ENCODE results near the gene KCND2. TPM values are rescaled to one million over a fixed set of nuclear protein-coding genes. Genes with fewer than 3 reads are reported as not detected.

KCND2 gene
- total RNA-seq, 1 donor from 2014 or later = 0.29 TPM

- DNase-seq (ENCODE audit: low read depth) = no peak
- no peak for TF ChIP-seq CTCF (IDR thresholded peaks at IDR 0.05; ENCODE audit: insufficient read depth, low read length, poor library complexity, severe bottlenecking)
- Histone ChIP-seq H3K4me3 (ENCODE audit: low read depth, low read length) (no peak overlapping the region), H3K36me3 (ENCODE audit: control insufficient read depth, insufficient read depth, low read length) (no peaks in the 10 kb centered on the region), H3K27me3 (ENCODE audit: control insufficient read depth, insufficient read depth, low read length) (no peaks in the 10 kb centered on the region)
Measured at GRCh38 chr7:120344276-120344675, 71.3 kb downstream of the KCND2 start.

DNA sequence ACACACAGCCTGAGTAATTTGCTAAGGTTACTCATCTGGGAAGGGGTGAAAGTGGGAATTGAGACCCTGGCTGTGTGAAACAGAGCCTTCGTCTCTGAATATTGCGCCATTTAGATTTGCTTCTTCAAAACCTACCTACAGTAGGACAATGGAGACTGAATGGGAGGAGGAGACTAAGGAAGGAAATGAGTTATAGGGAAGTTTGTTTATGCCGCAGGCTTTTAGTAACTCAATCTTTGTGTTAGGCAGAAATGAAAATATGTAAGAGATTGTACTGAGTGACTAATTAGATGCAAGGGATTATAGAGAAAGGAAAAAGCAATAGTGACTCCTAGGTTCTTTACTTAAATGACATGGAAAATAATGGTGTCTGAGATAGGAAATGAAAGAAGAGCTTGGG lies 80.2 kb downstream of the KCND2 start:
- no peaks in the 10 kb centered on the region for H3K27me3 ChIP-seq (ENCODE audit: control insufficient read depth, insufficient read depth, low read length)
- DNase-seq (ENCODE audit: low read depth) = no peak
- no peaks in the 10 kb centered on the region for H3K36me3 ChIP-seq (ENCODE audit: control insufficient read depth, insufficient read depth, low read length)
- TF ChIP-seq CTCF (IDR thresholded peaks at IDR 0.05; ENCODE audit: insufficient read depth, low read length, poor library complexity, severe bottlenecking) = no peak
- H3K4me3 ChIP-seq (ENCODE audit: low read depth, low read length) = no peak overlapping the region

- no peak for TF ChIP-seq CTCF (IDR thresholded peaks at IDR 0.05; ENCODE audit: insufficient read depth, low read length, poor library complexity, severe bottlenecking)
- no peaks in the 10 kb centered on the region for H3K36me3 ChIP-seq (ENCODE audit: control insufficient read depth, insufficient read depth, low read length)
- no peaks in the 10 kb centered on the region for H3K27me3 ChIP-seq (ENCODE audit: control insufficient read depth, insufficient read depth, low read length)
- H3K4me3 ChIP-seq (ENCODE audit: low read depth, low read length) = no peak overlapping the region
- no peak for DNase-seq (ENCODE audit: low read depth)
Measured at GRCh38 chr7:120360918-120361317, 87.9 kb downstream of the KCND2 start.

DNA sequence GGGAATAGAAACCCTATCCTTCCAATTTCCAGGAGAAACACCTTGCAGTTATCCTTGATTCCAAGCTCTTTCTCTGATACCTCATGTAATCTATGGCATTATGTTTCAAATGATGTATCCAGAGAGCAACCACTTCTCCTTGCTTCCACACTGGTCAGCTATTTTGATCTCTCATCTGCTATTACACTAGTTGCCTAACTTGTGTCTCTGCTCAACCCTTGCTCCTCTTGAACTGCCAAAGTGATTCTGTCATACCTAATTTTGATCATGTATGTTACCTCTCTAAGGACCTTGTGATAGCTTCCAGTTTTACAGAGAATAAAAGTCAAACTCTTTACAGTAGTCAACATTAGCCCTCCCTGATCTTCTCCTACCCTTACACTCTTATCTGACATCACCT lies 90.4 kb downstream of the KCND2 start:
- TF ChIP-seq CTCF (IDR thresholded peaks at IDR 0.05; ENCODE audit: insufficient read depth, low read length, poor library complexity, severe bottlenecking) = no peak
- no peaks in the 10 kb centered on the region for H3K27me3 ChIP-seq (ENCODE audit: control insufficient read depth, insufficient read depth, low read length)
- no peak for DNase-seq (ENCODE audit: low read depth)

GRCh38 chr7:120370954-120371353 lies 98.0 kb downstream of the KCND2 start:
- Histone ChIP-seq H3K4me3 (ENCODE audit: low read depth, low read length) (no peak overlapping the region), H3K27me3 (ENCODE audit: control insufficient read depth, insufficient read depth, low read length) (no peaks in the 10 kb centered on the region), H3K36me3 (ENCODE audit: control insufficient read depth, insufficient read depth, low read length) (no peaks in the 10 kb centered on the region)
- DNase-seq (ENCODE audit: low read depth) = no peak
- no peak for TF ChIP-seq CTCF (IDR thresholded peaks at IDR 0.05; ENCODE audit: insufficient read depth, low read length, poor library complexity, severe bottlenecking)

More for the DNA sequence above, 90.4 kb downstream of the KCND2 start:
- Histone ChIP-seq H3K36me3 (ENCODE audit: control insufficient read depth, insufficient read depth, low read length) (no peaks in the 10 kb centered on the region), H3K4me3 (ENCODE audit: low read depth, low read length) (no peak overlapping the region)

GRCh38 chr7:120373174-120373573 lies 100.2 kb downstream of the KCND2 start:
- Histone ChIP-seq H3K36me3 (ENCODE audit: control insufficient read depth, insufficient read depth, low read length) (no peaks in the 10 kb centered on the region), H3K4me3 (ENCODE audit: low read depth, low read length) (no peak overlapping the region), H3K27me3 (ENCODE audit: control insufficient read depth, insufficient read depth, low read length) (no peaks in the 10 kb centered on the region)
- no peak for DNase-seq (ENCODE audit: low read depth)
- no peak for TF ChIP-seq CTCF (IDR thresholded peaks at IDR 0.05; ENCODE audit: insufficient read depth, low read length, poor library complexity, severe bottlenecking)

Data from kidney epithelial cell (primary cell).